Activated naive CD8-positive, alpha-beta T cell (primary cell): ENCODE results near the gene EPHX1.
A peak's percentile ranks its signal among the peaks of the same experiment; 100 is the strongest.
"Not testable (repeated sequence)": the region's sequence is repeated elsewhere in the genome, so short reads cannot be mapped to it uniquely, and the experiment has no call there.

Experiments
- H3K27ac Mint-ChIP-seq: one replicate; pipeline ENCODE4 v1.8.0; 2021; ENCODE audit warnings: mixed read lengths
- H3K27me3 Mint-ChIP-seq: one replicate; pipeline ENCODE4 v1.8.0; 2021; ENCODE audit warnings: mixed read lengths
- H3K36me3 Mint-ChIP-seq: one replicate; pipeline ENCODE4 v1.8.0; 2021; ENCODE audit warnings: mixed read lengths
- H3K4me1 Mint-ChIP-seq: one replicate; pipeline ENCODE4 v1.8.0; 2021; ENCODE audit warnings: low read depth, mixed read lengths
- H3K4me3 Mint-ChIP-seq: one replicate; pipeline ENCODE4 v1.8.0; 2021; ENCODE audit warnings: mild to moderate bottlenecking, mixed read lengths
- H3K9me3 Mint-ChIP-seq: one replicate; pipeline ENCODE4 v1.8.0; 2021; ENCODE audit warnings: low read depth, mixed read lengths

EPHX1 gene

DNA sequence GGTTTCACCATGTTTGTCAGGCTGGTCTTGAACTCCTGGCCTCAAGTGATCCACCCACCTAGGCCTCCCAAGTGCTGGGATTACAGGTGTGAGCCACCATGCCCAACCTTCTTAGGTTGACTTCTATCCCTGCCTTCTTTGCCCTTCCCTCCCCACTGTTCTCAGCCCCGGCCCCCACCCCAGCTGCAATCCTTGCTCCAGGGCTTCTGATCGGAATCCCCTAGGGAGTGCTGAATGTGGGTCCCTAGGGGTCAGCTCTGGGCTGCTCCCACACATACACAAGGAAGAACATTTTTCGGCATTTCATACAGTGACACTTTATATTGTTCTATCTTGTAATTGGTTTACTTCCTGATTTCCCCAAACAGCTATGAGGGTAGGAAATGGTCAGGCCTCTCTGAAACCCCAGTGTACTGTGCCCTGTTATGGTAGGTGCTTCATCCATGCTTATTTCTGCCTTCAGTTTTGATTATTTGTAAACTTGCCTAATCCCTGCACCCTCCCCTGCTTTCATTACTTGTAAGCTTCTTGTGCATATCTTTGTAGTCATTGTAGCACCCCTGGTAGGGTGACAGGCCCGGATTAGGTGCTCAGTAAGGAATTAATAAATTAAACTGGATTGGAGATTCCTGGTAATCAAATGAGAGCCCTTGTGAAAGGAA is 38.1 kb upstream of the EPHX1 start:
- Mint-ChIP-seq H3K9me3 (no peaks in the 10 kb centered on the region), H3K27ac (no peak overlapping the region), H3K27me3 (no peaks in the 10 kb centered on the region)

DNA sequence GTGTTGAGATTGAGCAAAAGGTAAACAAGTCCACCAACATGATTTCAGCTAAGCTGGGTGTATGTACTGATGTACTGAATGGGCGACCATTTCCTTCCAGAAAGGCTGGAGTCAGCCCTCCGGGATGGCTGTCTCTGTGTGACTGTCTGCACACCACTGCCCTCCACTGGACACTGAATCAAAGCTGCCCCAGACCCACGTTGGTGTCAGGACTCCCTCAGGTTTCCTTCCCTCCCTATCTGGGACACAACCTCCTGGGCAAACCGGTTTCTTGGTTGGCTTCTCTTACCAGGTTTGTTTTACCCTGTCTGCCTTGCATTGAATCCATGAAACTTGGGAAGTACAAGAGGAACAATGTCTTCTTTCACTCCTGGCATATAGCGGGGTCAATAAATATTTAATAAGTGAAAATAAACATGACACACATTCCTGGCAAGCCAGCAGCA is 37.6 kb upstream of the EPHX1 start:
- Mint-ChIP-seq H3K9me3 (no peaks in the 10 kb centered on the region), H3K36me3 (peaks cover 2% of the 10 kb centered on the region), H3K27ac (no peak overlapping the region), H3K27me3 (no peaks in the 10 kb centered on the region), H3K4me3 (no peak overlapping the region), H3K4me1 (peaks cover 21% of the 10 kb centered on the region)

More for the DNA sequence above, 38.1 kb upstream of the EPHX1 start:
- Mint-ChIP-seq H3K4me3 (no peak overlapping the region), H3K4me1 (peaks cover 21% of the 10 kb centered on the region), H3K36me3 (peaks cover 2% of the 10 kb centered on the region)

- peaks cover 21% of the 10 kb centered on the region for H3K4me1 Mint-ChIP-seq
- no peak overlapping the region for H3K4me3 Mint-ChIP-seq
- peaks cover 2% of the 10 kb centered on the region for H3K36me3 Mint-ChIP-seq
- no peak overlapping the region for H3K27ac Mint-ChIP-seq
- no peaks in the 10 kb centered on the region for H3K9me3 Mint-ChIP-seq
- H3K27me3 Mint-ChIP-seq = no peaks in the 10 kb centered on the region
Observed at GRCh38 chr1:225772848-225773247, 37.1 kb upstream of the EPHX1 start.

- peaks cover 27% of the 10 kb centered on the region for H3K4me1 Mint-ChIP-seq
- no peaks in the 10 kb centered on the region for H3K9me3 Mint-ChIP-seq
- H3K36me3 Mint-ChIP-seq = peaks cover 2% of the 10 kb centered on the region
- no peak overlapping the region for H3K27ac Mint-ChIP-seq
- H3K4me3 Mint-ChIP-seq = no peak overlapping the region
- no peaks in the 10 kb centered on the region for H3K27me3 Mint-ChIP-seq
Observed at GRCh38 chr1:225774281-225775147, 35.4 kb upstream of the EPHX1 start.

DNA sequence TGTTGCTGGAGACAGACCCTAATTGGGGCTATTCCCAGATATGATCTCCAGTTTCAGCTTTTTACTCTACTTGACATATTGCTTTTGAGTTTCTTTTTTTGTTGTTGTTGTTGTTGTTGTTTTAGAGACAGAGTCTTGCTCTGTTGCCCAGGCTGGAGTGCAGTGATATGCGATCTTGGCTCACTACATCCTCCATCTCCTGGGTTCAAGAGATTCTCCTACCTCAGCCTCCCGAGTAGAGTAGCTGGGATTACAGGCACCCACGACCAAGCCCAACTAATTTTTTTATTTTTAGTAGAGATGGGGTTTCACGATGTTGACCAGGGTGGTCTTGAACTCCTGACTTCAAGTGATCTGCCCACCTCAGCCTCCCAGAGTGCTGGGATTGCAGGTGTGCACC is 33.6 kb upstream of the EPHX1 start:
- Mint-ChIP-seq H3K27ac (no peak overlapping the region), H3K36me3 (peaks cover 7% of the 10 kb centered on the region), H3K27me3 (no peaks in the 10 kb centered on the region), H3K4me1 (peaks cover 40% of the 10 kb centered on the region), H3K9me3 (no peaks in the 10 kb centered on the region), H3K4me3 (no peak overlapping the region)

DNA sequence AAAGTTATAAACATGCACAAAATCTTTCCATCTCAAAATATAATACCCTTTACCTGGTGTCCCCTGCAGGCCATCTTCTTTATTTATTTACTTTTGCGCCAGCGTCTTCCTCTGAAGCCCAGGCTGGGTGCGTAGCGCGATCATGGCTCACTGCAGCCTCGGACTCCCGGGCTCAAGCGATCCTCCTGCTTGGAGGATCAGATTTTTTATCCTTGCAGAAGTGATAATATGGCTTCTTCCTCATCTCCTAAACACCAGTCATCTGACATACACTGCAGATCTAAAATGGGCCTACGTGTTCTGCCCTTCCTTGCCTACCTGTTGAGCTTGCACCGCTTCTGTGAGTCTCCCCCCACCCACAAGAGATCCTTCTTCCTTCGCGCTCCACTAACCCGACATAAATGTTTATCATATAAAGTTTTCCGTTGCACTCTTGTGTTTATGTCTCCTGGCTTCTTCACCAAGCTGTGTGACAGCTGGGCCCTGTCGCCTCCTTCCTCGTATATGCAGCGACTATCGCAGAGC is 32.8 kb upstream of the EPHX1 start:
- H3K4me1 Mint-ChIP-seq = peaks cover 46% of the 10 kb centered on the region
- H3K36me3 Mint-ChIP-seq = peaks cover 7% of the 10 kb centered on the region
- H3K27ac Mint-ChIP-seq = no peak overlapping the region
- H3K9me3 Mint-ChIP-seq = no peaks in the 10 kb centered on the region
- no peak overlapping the region for H3K4me3 Mint-ChIP-seq
- H3K27me3 Mint-ChIP-seq = no peaks in the 10 kb centered on the region

DNA sequence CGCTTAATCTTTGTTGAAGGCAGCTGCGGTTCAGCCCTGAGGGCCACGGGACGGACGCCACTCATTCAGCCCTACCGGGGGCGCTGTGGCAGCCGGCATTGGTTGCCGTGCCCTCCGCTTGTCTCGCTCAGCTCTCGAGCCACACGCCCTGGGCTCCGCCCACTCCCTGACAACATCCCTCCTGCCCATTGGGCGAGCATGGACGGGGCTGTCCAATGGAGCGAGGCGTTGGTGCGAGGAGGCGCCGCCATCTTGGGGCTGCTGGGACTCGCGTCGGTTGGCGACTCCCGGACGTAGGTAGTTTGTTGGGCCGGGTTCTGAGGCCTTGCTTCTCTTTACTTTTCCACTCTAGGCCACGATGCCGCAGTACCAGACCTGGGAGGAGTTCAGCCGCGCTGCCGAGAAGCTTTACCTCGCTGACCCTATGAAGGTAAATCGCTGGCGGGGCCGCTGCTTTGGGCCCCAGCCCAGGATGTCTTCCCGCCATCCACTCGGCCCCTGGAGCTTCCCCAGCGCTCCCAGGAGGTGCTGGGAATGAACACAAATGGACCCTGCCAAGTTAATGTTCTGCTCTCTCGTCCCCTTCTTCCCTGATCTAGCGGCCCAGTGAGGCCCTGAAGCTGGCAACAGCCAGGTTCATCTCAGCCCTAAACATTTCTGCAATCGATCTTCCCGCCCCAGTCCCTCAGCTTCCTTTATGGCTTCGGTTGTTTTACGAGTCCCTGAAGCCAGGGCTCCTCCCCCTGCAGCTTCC is 32.2 kb upstream of the EPHX1 start, which contains the start of gene SRP9:
TSS of gene SRP9 (plus strand) at position 244 of the 754 bp plus-strand sequence. CDS start at position 359, 115 bp downstream.
- Mint-ChIP-seq H3K27ac (no peak within 1 kb of the TSS), H3K36me3 (peaks cover 7% of the 10 kb centered on the region), H3K9me3 (no peaks in the 10 kb centered on the region), H3K4me1 (peaks cover 53% of the 10 kb centered on the region), H3K27me3 (no peaks in the 10 kb centered on the region), H3K4me3 (no peak within 1 kb of the TSS)

DNA sequence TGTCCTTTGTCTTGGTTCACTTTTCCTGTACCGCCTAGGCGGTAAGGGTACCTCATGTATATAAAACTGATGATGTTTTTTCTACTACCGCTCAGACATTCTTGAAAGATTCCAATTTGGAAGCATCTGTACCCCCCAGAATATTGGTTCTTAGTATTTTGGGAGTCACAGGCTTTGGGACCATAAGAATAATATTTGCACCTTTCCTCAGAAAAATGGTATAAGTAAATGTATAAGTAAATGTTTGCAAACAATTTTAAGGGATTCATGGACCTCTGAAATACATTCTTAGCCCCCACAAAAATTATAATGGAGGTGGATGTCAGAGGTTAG is 31.6 kb upstream of the EPHX1 start:
- peaks cover 53% of the 10 kb centered on the region for H3K4me1 Mint-ChIP-seq
- H3K27me3 Mint-ChIP-seq = no peaks in the 10 kb centered on the region
- H3K9me3 Mint-ChIP-seq = no peaks in the 10 kb centered on the region

GRCh38 chr1:225779165-225779564 is 30.8 kb upstream of the EPHX1 start:
- H3K4me3 Mint-ChIP-seq, H3K27me3 Mint-ChIP-seq, H3K36me3 Mint-ChIP-seq, H3K27ac Mint-ChIP-seq, H3K9me3 Mint-ChIP-seq: not testable (repeated sequence)
- peaks cover 54% of the 10 kb centered on the region for H3K4me1 Mint-ChIP-seq

More for the DNA sequence above, 31.6 kb upstream of the EPHX1 start:
- H3K27ac Mint-ChIP-seq = no peak overlapping the region
- no peak overlapping the region for H3K4me3 Mint-ChIP-seq
- peaks cover 7% of the 10 kb centered on the region for H3K36me3 Mint-ChIP-seq

DNA sequence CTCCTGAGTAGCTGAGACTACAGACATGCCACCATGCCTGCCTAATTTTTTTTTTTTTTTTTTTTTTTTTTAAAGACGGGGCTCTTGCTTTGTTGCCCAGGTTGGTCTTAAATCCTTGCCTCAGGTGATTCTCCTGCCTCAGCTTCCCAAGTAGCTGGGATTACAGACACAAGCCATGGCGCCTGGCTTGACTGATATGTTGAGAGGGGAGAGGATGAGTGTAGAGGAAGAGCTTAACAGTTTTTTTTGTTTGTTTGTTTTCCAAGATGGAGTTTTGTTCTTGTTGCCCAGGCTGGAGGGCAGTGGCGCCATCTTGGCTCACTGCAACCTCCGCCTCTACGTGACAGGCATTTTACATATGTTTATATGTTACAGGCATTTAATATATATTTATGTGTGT is 29.8 kb upstream of the EPHX1 start:
- no peaks in the 10 kb centered on the region for H3K9me3 Mint-ChIP-seq
- peaks cover 8% of the 10 kb centered on the region for H3K36me3 Mint-ChIP-seq
- no peak overlapping the region for H3K27ac Mint-ChIP-seq
- peaks cover 46% of the 10 kb centered on the region for H3K4me1 Mint-ChIP-seq
- H3K4me3 Mint-ChIP-seq = no peak overlapping the region
- no peaks in the 10 kb centered on the region for H3K27me3 Mint-ChIP-seq

GRCh38 chr1:225780630-225781029 is 29.3 kb upstream of the EPHX1 start:
- Mint-ChIP-seq H3K4me3 (peak overlapping the region; percentile 76), H3K9me3 (no peaks in the 10 kb centered on the region), H3K36me3 (peaks cover 8% of the 10 kb centered on the region), H3K4me1 (peaks cover 46% of the 10 kb centered on the region), H3K27me3 (no peaks in the 10 kb centered on the region), H3K27ac (peak overlapping the region; percentile 62)

GRCh38 chr1:225789142-225789541 is 20.8 kb upstream of the EPHX1 start:
- H3K36me3 Mint-ChIP-seq = peaks cover 26% of the 10 kb centered on the region
- not testable (repeated sequence) for H3K9me3 Mint-ChIP-seq, H3K27ac Mint-ChIP-seq, H3K4me3 Mint-ChIP-seq, H3K27me3 Mint-ChIP-seq
- H3K4me1 Mint-ChIP-seq = peaks cover 17% of the 10 kb centered on the region

DNA sequence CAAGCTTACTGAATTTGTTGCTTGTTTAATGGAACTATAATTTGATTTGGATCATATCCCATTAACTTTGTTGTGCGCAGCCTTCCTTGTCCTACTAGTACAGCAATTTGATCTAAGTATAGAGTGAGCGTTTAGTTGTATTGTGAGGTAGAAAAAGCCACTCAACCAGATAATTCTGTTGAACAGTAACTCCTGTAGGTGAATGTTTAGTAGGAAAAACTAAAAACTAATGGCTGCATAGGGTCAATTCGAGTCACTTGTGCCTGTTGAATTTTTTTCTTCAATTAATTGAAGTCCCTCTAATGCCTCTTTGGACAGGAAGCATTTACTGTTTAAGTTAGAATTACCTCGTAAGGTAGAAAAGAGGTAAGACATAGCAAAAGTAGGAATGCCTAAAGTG is 15.0 kb upstream of the EPHX1 start:
- no peak overlapping the region for H3K4me3 Mint-ChIP-seq
- no peaks in the 10 kb centered on the region for H3K9me3 Mint-ChIP-seq
- H3K27ac Mint-ChIP-seq = no peak overlapping the region
- H3K27me3 Mint-ChIP-seq = no peaks in the 10 kb centered on the region
- H3K4me1 Mint-ChIP-seq = no peaks in the 10 kb centered on the region
- peaks cover 28% of the 10 kb centered on the region for H3K36me3 Mint-ChIP-seq

DNA sequence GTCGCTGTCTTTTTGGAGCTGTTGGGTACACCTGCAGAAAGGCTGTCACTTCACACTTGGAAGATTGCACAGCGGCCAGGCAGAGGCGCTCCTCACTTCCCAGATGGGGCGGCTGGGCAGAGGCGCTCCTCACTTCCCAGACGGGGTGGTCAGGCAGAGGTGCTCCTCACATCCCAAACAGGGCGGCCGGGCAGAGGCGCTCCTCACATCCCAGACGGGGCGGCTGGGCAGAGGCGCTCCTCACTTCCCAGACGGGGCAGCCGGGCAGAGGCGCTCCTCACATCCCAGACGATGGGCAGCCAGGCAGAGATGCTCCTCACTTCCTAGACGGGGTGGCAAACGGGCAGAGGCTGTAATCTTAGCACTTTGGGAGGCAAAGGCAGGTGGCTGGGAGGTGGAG is 13.8 kb upstream of the EPHX1 start:
- H3K36me3 Mint-ChIP-seq = peaks cover 25% of the 10 kb centered on the region
- H3K27me3 Mint-ChIP-seq, H3K27ac Mint-ChIP-seq, H3K9me3 Mint-ChIP-seq, H3K4me3 Mint-ChIP-seq, H3K4me1 Mint-ChIP-seq: not testable (repeated sequence)

DNA sequence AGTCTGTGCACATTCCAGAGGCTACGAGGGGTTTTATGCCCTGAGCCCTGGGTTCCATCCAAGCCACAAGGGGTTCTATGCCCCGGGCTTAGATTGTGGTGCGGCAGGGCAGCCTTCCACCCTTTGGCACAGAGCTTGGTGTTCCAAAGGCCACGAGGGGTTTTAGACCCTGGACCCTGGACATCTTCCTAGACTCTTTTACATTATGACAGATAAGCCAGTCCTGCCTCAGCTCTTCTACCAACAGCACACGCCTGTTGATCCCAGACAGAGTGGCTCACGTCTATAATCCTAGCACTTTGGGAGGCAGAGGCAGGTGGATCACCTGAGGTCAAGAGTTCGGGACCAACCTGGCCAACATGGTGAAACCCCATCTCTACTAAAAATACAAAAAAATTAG is 8.8 kb upstream of the EPHX1 start:
- not testable (repeated sequence) for H3K9me3 Mint-ChIP-seq, H3K27me3 Mint-ChIP-seq, H3K27ac Mint-ChIP-seq, H3K4me1 Mint-ChIP-seq, H3K4me3 Mint-ChIP-seq, H3K36me3 Mint-ChIP-seq
